ENCODE results near the gene FRMD4B. TPM values are rescaled to one million over a fixed set of nuclear protein-coding genes. Genes with fewer than 3 reads are reported as not detected.

Gene FRMD4B
- total and polyA plus RNA-seq, 2 experiments from 2014 or later, result 6.4 to 12.8 TPM

GRCh38 chr3:69389520-69390248 lies 3.8 kb upstream of the FRMD4B start (continued):
- TF ChIP-seq CTCF (conservative IDR thresholded peaks at IDR 0.05; ENCODE audit: low read depth in 2 of 2), result no peak
- TF ChIP-seq EZH2 (IDR thresholded peaks at IDR 0.05; ENCODE audit: low read depth, unreplicated experiment), result no peak
- TF ChIP-seq ZNF331 (CRISPR knock-in tag; IDR thresholded peaks at IDR 0.05; ENCODE audit: low read depth), result no peak
- TF ChIP-seq REST (IDR thresholded peaks at IDR 0.05; ENCODE audit: unreplicated experiment), result no peak
- no peak for TF ChIP-seq CREB1 (CRISPR knock-in tag; IDR thresholded peaks at IDR 0.05; ENCODE audit: low read depth)
- TF ChIP-seq POLR2AphosphoS5 (IDR thresholded peaks at IDR 0.05; ENCODE audit: low read depth), result no peak

DNA sequence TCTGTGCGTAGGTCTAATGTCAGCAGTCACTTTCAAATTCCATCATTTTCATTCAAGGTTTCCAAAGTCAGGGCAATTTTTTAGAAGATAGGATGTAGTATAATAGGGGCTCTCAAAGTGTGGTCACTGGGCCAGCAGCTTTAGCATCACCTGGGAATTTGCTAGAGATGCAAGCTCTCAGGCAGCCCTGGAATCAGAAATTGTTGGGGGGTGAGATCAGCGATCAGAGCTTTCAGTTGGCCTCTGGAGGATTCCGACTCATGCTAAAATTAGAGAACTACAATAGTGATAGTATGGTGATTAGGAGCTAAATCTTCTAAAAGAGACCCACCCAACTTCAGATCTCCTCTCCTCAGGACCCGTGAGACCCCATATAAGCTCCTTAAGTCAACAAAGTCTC lies 2.4 kb upstream of the FRMD4B start:
- Mint-ChIP-seq H3K4me1 (peaks cover 44% of the 10 kb centered on the region), H3K27me3 (ENCODE audit: insufficient read depth, low read depth, poor library complexity) (peaks cover 33% of the 10 kb centered on the region), H3K9me3 (0 out of 3 replicates have a peak, but pooled peaks cover 1% of the 10 kb centered on the region), H3K27ac (no peak overlapping the region), H3K4me3 (no peak overlapping the region), H3K36me3 (ENCODE audit: low read depth) (peaks cover 1% of the 10 kb centered on the region; the same call in 2 of the 3 replicates)
- no peak overlapping the region for H3K4me3 ChIP-seq
- no peak overlapping the region for H3K4me2 ChIP-seq
- peaks cover 37% of the 10 kb centered on the region for H3K27me3 ChIP-seq (ENCODE audit: insufficient read depth)
- H3K79me2 ChIP-seq (replicated peaks; ENCODE audit: insufficient read depth), result no peaks in the 10 kb centered on the region
- H4K20me1 ChIP-seq (replicated peaks; ENCODE audit: insufficient read depth), result no peaks in the 10 kb centered on the region
- H3K9me2 ChIP-seq (ENCODE audit: insufficient read depth), result no peaks in the 10 kb centered on the region
- ATAC-seq (no peak), DNase-seq (ENCODE audit: low spot score) (peak; percentile 35)
- no peak overlapping the region for H2AFZ ChIP-seq
- no peaks in the 10 kb centered on the region for H3F3A ChIP-seq (replicated peaks; ENCODE audit: low read depth)
- H3K27ac ChIP-seq (ENCODE audit: low read depth), result no peak overlapping the region
- H3K4me1 ChIP-seq (ENCODE audit: insufficient read depth), result peaks cover 37% of the 10 kb centered on the region
- H3K36me3 ChIP-seq (ENCODE audit: insufficient read depth), result no peaks in the 10 kb centered on the region
- no peak for TF ChIP-seq NANOG (IDR thresholded peaks at IDR 0.05; ENCODE audit: borderline replicate concordance)
- TF ChIP-seq, protein P1, sequence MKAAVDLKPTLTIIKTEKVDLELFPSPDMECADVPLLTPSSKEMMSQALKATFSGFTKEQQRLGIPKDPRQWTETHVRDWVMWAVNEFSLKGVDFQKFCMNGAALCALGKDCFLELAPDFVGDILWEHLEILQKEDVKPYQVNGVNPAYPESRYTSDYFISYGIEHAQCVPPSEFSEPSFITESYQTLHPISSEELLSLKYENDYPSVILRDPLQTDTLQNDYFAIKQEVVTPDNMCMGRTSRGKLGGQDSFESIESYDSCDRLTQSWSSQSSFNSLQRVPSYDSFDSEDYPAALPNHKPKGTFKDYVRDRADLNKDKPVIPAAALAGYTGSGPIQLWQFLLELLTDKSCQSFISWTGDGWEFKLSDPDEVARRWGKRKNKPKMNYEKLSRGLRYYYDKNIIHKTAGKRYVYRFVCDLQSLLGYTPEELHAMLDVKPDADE (IDR thresholded peaks at IDR 0.05), result no peak
- no peak for TF ChIP-seq EZH2 (IDR thresholded peaks at IDR 0.05; ENCODE audit: low read depth, unreplicated experiment)
- no peak for TF ChIP-seq REST (IDR thresholded peaks at IDR 0.05; ENCODE audit: unreplicated experiment)
- no peak for TF ChIP-seq JUNB (IDR thresholded peaks at IDR 0.05; ENCODE audit: unreplicated experiment)
